Uterus (tissue), 4 donors: ENCODE results near the gene CAMK2A. TPM values are rescaled to one million over a fixed set of nuclear protein-coding genes. Genes with fewer than 3 reads are reported as not detected.
A peak's percentile ranks its signal among the peaks of the same experiment; 100 is the strongest.

Experiments used
- DNase-seq, 2 donors: peaks; one replicate each; pipeline ENCODE4 v3.0.0-alpha.2; 2019 to 2020
- H3K27ac ChIP-seq, 2 donors: fragments of 200-600 bp; sonication (generic); 1 replicate in 1 of 2; 2 replicates in 1 of 2; pipeline ENCODE4 v1.5.1; 2016 to 2018
- H3K27me3 ChIP-seq, 2 donors: fragments of 200-600 bp; sonication (generic); one replicate each; pipeline ENCODE4 v1.5.1; 2018 to 2019; ENCODE audit warnings: control low read depth in 1 of 2
- H3K36me3 ChIP-seq, 2 donors: fragments of 200-600 bp; sonication (generic); one replicate each; pipeline ENCODE4 v1.5.1; 2019; ENCODE audit warnings: control low read depth in 1 of 2
- H3K4me1 ChIP-seq, 2 donors: fragments of 200-600 bp; sonication (generic); one replicate each; pipeline ENCODE4 v1.5.1; 2018 to 2019; ENCODE audit warnings: control low read depth in 1 of 2
- H3K4me3 ChIP-seq, 2 donors: fragments of 200-600 bp; sonication (generic); 1 replicate in 1 of 2; 2 replicates in 1 of 2; pipeline ENCODE4 v1.5.1; 2018 to 2019; ENCODE audit warnings: mild to moderate bottlenecking in 1 of 2
- H3K9me3 ChIP-seq, 2 donors: fragments of 200-600 bp; sonication (generic); one replicate each; pipeline ENCODE4 v1.5.1; 2019; ENCODE audit warnings: control low read depth in 1 of 2
- CTCF ChIP-seq, 4 experiments: fragments of 200-600 bp in 2 of 4; fragments of 450-650 bp in 2 of 4; sonication (generic) in 2 of 4; IDR thresholded peaks; one replicate each; pipeline ENCODE4 v1.5.1; 2016 to 2019; ENCODE audit warnings: antibody characterized with exemption in 4 of 4, mild to moderate bottlenecking in 2 of 4, moderate library complexity in 1 of 4
- POLR2A ChIP-seq, 2 donors: fragments of 450-650 bp; IDR thresholded peaks; one replicate each; pipeline ENCODE4 v1.6.1; 2016; ENCODE audit warnings: antibody characterized with exemption in 2 of 2, mild to moderate bottlenecking in 1 of 2, moderate library complexity in 1 of 2
- intact Hi-C: fragments of 100-400 bp; cut with DNase I; formaldehyde crosslinking; loops from one replicate; pipeline ENCODE4 v1.15.1; 2023; ENCODE audit warnings: low total_unique reads
- total RNA-seq, 4 donors: library from RNA; depleted of rRNA in 3 of 4; stranded (reverse); fragments of >200 nt in 3 of 4; gene quantifications; one replicate each; pipeline versions ENCODE4 v1.1.0 to v1.2.4, GENCODE V29; 2014 to 2023
- donor health status: DM: yes; HTN: yes; CAD: no.

Gene CAMK2A
- total RNA-seq, 4 donors from 2014 or later, result under 0.01 to 23.7 (median 4.3) TPM

- Histone ChIP-seq H3K27ac (peak overlapping the region; percentile 68 to 81), H3K9me3 (no peaks in the 10 kb centered on the region), H3K36me3 (no peaks in the 10 kb centered on the region), H3K27me3 (no peaks in the 10 kb centered on the region), H3K4me1 (peaks cover 0 to 11% of the 10 kb centered on the region in 2 donors), H3K4me3 (no peak overlapping the region)
- peak; percentile 64 to 80 for DNase-seq
- intact Hi-C loops, result no loop called here
- TF ChIP-seq POLR2A (IDR thresholded peaks at IDR 0.05) (no peak), CTCF (IDR thresholded peaks at IDR 0.05) (no peak)
Measured at GRCh38 chr5:150180241-150181026, 109.1 kb downstream of the CAMK2A start.

DNA sequence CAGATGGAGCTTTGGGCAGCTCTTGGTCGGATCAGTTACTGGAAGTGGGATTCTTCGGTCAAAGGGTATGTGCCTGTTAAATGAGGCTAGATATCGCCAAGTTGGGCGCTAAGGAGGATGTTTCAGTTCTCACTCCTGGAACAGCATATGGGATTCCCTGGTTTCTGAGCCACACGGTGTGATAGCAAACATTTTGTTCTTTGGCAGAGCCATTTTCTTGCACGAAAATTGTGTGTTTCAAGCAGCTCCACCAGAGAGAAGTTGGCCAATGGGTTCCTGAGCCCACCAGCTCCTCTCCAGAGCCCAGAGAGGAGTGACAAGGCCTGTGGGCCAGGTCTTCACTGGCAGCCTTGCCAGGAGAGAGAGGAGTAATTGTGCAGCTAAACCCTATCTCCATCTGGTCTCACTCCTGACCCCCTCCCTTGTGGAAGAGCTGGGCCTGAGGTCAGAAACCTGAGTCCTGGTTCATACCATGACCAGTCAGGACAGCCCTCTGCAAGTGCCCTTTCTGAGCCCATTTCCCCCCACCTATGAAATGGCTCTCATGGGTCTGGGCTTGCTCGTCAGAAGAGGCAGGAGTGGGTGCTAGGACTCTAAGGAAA, 110.5 kb downstream of the CAMK2A start:
- H3K9me3 ChIP-seq, result no peaks in the 10 kb centered on the region
- H3K4me3 ChIP-seq, result no peak overlapping the region
- no peak for DNase-seq
- H3K27ac ChIP-seq, result peak overlapping the region; percentile 68 to 81
- no peak for TF ChIP-seq POLR2A (IDR thresholded peaks at IDR 0.05)
- no peak for TF ChIP-seq CTCF (IDR thresholded peaks at IDR 0.05)
- no peaks in the 10 kb centered on the region for H3K27me3 ChIP-seq
- intact Hi-C loops, result no loop called here
- peaks cover 0 to 12% of the 10 kb centered on the region in 2 donors for H3K4me1 ChIP-seq
- no peaks in the 10 kb centered on the region for H3K36me3 ChIP-seq

DNA sequence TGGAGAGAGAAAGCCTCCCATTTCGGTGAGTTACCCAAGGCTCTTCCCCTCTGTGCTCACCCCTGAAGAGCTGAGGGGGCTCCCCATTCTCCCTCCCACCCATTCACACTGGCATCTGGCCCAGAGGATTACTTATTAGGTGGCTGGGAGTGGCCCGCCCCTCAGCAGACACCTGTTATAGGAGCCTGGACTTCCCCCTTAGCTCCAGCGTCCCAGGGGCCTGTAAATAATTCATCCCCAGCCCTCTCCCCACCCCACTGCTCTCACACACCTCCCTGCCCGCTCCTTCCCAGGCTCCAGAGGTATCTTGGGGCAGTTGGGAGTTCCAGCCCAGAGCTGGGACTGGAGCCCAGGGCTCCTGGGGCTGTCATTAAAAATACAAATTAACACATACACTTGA, 111.3 kb downstream of the CAMK2A start:
- Histone ChIP-seq H3K27ac (no peak overlapping the region), H3K4me3 (no peak overlapping the region), H3K4me1 (peaks cover 0 to 12% of the 10 kb centered on the region in 2 donors), H3K27me3 (no peaks in the 10 kb centered on the region), H3K36me3 (no peaks in the 10 kb centered on the region), H3K9me3 (no peaks in the 10 kb centered on the region)
- no peak for DNase-seq
- TF ChIP-seq POLR2A (IDR thresholded peaks at IDR 0.05) (no peak), CTCF (IDR thresholded peaks at IDR 0.05) (no peak)
- intact Hi-C loops, result no loop called here

DNA sequence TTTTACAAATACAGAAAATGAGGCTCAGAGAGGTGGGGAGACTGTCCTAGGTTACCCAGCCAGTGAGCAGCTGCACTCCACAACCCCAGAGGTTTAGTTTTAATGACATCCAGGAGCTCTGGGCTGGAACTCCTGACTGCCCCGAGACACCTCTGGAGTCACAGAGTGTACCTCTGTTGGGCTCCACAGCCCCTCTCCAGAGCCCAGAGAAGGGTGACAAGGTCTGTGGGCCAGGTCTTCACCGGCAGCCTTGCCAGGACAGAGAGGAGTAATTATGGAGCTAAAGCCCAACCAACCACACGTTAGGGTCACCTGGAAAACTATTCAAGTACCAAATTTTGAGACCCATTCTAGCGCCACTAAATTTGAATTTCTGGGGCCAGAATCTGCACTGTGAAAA, 111.9 kb downstream of the CAMK2A start:
- Histone ChIP-seq H3K9me3 (no peaks in the 10 kb centered on the region), H3K4me3 (no peak overlapping the region), H3K27ac (no peak overlapping the region), H3K4me1 (peaks cover 0 to 12% of the 10 kb centered on the region in 2 donors), H3K27me3 (no peaks in the 10 kb centered on the region), H3K36me3 (no peaks in the 10 kb centered on the region)
- intact Hi-C loops, result no loop called here
- TF ChIP-seq POLR2A (IDR thresholded peaks at IDR 0.05) (no peak), CTCF (IDR thresholded peaks at IDR 0.05) (no peak)
- DNase-seq, result no peak

- no peak for TF ChIP-seq POLR2A (IDR thresholded peaks at IDR 0.05)
- no peak for TF ChIP-seq CTCF (IDR thresholded peaks at IDR 0.05)
- H3K27me3 ChIP-seq, result no peaks in the 10 kb centered on the region
- intact Hi-C loops, result no loop called here
- H3K9me3 ChIP-seq, result no peaks in the 10 kb centered on the region
- no peak overlapping the region for H3K27ac ChIP-seq
- H3K4me3 ChIP-seq, result no peak overlapping the region
- no peak for DNase-seq
- no peaks in the 10 kb centered on the region for H3K36me3 ChIP-seq
- peaks cover 0 to 12% of the 10 kb centered on the region in 2 donors for H3K4me1 ChIP-seq
Measured at GRCh38 chr5:150176745-150177477, 112.7 kb downstream of the CAMK2A start.
